Measurements from ENCODE around the gene MKNK1.

Gene MKNK1

GRCh38 chr1:46536527-46536926 is 67.5 kb downstream of the MKNK1 start:
- DNase-seq, result no peak

GRCh38 chr1:46535063-46535462 is 69.0 kb downstream of the MKNK1 start:
- DNase-seq, result no peak

- DNase-seq, result no peak
Measured at GRCh38 chr1:46533179-46533864, 70.7 kb downstream of the MKNK1 start.

GRCh38 chr1:46532498-46533178 is 71.4 kb downstream of the MKNK1 start:
- DNase-seq, result peak; percentile 41

GRCh38 chr1:46532095-46532494 is 72.0 kb downstream of the MKNK1 start:
- DNase-seq, result no peak

- DNase-seq, result no peak
Measured at GRCh38 chr1:46530791-46531409, 73.2 kb downstream of the MKNK1 start.

GRCh38 chr1:46530311-46530710 is 73.8 kb downstream of the MKNK1 start:
- DNase-seq, result no peak

GRCh38 chr1:46529031-46529630 is 74.9 kb downstream of the MKNK1 start:
- DNase-seq, result no peak

- DNase-seq, result no peak
Measured at GRCh38 chr1:46528297-46528955, 75.6 kb downstream of the MKNK1 start.

- DNase-seq, result peak; percentile 65
Measured at GRCh38 chr1:46527474-46528296, 76.4 kb downstream of the MKNK1 start.

- no peak for DNase-seq
Measured at GRCh38 chr1:46526691-46527291, 77.3 kb downstream of the MKNK1 start.

- DNase-seq, result no peak
Measured at GRCh38 chr1:46526013-46526690, 77.9 kb downstream of the MKNK1 start.

- DNase-seq, result no peak
Measured at GRCh38 chr1:46525253-46525983, 78.7 kb downstream of the MKNK1 start.

- no peak for DNase-seq
Measured at GRCh38 chr1:46524843-46525242, 79.2 kb downstream of the MKNK1 start.

GRCh38 chr1:46523496-46524353 is 80.3 kb downstream of the MKNK1 start:
- DNase-seq, result no peak

- DNase-seq, result no peak
Measured at GRCh38 chr1:46522969-46523320, 81.1 kb downstream of the MKNK1 start.

- peak; percentile 77 for DNase-seq
Measured at GRCh38 chr1:46522184-46522968, 81.7 kb downstream of the MKNK1 start.

- no peak for DNase-seq
Measured at GRCh38 chr1:46521414-46521813, 82.7 kb downstream of the MKNK1 start.
